SK-N-SH treated with all-trans-retinoic acid at 6 μM for 48 hours (cell line): ENCODE data around the gene KLHL29.

Source experiments
- ATAC-seq: fragments of 200-7000 bp; cut with Tn5 transposase; 3 replicates; pipeline ENCODE4 v1.9.1; 2020; ENCODE audit warnings: mild to moderate bottlenecking, moderate library complexity
- BACH2 ChIP-seq: fragments of 250-450 bp; sonication (Bioruptor Pico); IDR thresholded peaks from 2 replicates; pipeline ENCODE4 v1.9.0; 2021; ENCODE audit warnings: mild to moderate bottlenecking, borderline replicate concordance
- CREB5 ChIP-seq: fragments of 250-450 bp; sonication (Bioruptor Pico); IDR thresholded peaks from 2 replicates; pipeline ENCODE4 v1.5.1; 2020; ENCODE audit warnings: low read depth, mild to moderate bottlenecking, moderate library complexity
- CSDC2 ChIP-seq: fragments of 250-450 bp; sonication (Bioruptor Pico); IDR thresholded peaks from 2 replicates; pipeline ENCODE4 v1.5.0; 2020; ENCODE audit warnings: mild to moderate bottlenecking, moderate library complexity
- CSRNP3 ChIP-seq: fragments of 250-450 bp; sonication (Bioruptor Pico); IDR thresholded peaks from 2 replicates; pipeline ENCODE4 v1.5.1; 2021; ENCODE audit warnings: mild to moderate bottlenecking, moderate library complexity
- ESRRG ChIP-seq: fragments of 250-450 bp; sonication (Bioruptor Pico); IDR thresholded peaks from 2 replicates; pipeline ENCODE4 v1.6.1; 2021; ENCODE audit warnings: mild to moderate bottlenecking
- GLIS3 ChIP-seq: fragments of 250-450 bp; sonication (Bioruptor Pico); IDR thresholded peaks from 2 replicates; pipeline ENCODE4 v1.5.0; 2020; ENCODE audit warnings: mild to moderate bottlenecking, moderate library complexity
- ISL1 ChIP-seq: fragments of 250-450 bp; sonication (Bioruptor Pico); IDR thresholded peaks from 2 replicates; pipeline ENCODE4 v2.1.2; 2022; ENCODE audit warnings: mild to moderate bottlenecking, moderate library complexity
- OSR1 ChIP-seq: fragments of 250-450 bp; sonication (Bioruptor Pico); IDR thresholded peaks from 2 replicates; pipeline ENCODE4 v1.8.0; 2022; ENCODE audit warnings: moderate library complexity, mild to moderate bottlenecking, inconsistent platforms
- PATZ1 ChIP-seq: fragments of 250-450 bp; sonication (Bioruptor Pico); IDR thresholded peaks from 2 replicates; pipeline ENCODE4 v1.8.0; 2020; ENCODE audit warnings: mild to moderate bottlenecking, moderate library complexity, borderline replicate concordance
- PPARA ChIP-seq: fragments of 250-450 bp; sonication (Bioruptor Pico); IDR thresholded peaks from 2 replicates; pipeline ENCODE4 v1.5.0; 2020; ENCODE audit warnings: mild to moderate bottlenecking, borderline replicate concordance
- RARB ChIP-seq: fragments of 250-450 bp; sonication (Bioruptor Pico); IDR thresholded peaks from 2 replicates; pipeline ENCODE4 v1.8.0; 2021; ENCODE audit warnings: mild to moderate bottlenecking, moderate library complexity
- SNAI2 ChIP-seq: fragments of 250-450 bp; sonication (Bioruptor Pico); IDR thresholded peaks from 2 replicates; pipeline ENCODE4 v1.5.0; 2020; ENCODE audit warnings: mild to moderate bottlenecking, moderate library complexity
- TCF4 ChIP-seq: fragments of 250-450 bp; sonication (Bioruptor Pico); IDR thresholded peaks from 2 replicates; pipeline ENCODE4 v1.8.0; 2021; ENCODE audit warnings: mild to moderate bottlenecking, moderate library complexity, borderline replicate concordance
- TOX ChIP-seq: fragments of 250-450 bp; sonication (Bioruptor Pico); IDR thresholded peaks from 2 replicates; pipeline ENCODE4 v1.8.0; 2021; ENCODE audit warnings: mild to moderate bottlenecking, moderate library complexity, borderline replicate concordance
- TSHZ2 ChIP-seq: fragments of 250-450 bp; sonication (Bioruptor Pico); IDR thresholded peaks from 2 replicates; pipeline ENCODE4 v1.5.0; 2020; ENCODE audit warnings: mild to moderate bottlenecking, moderate library complexity
- ZC3H10 ChIP-seq: fragments of 250-450 bp; sonication (Bioruptor Pico); IDR thresholded peaks from 2 replicates; pipeline ENCODE4 v1.5.1; 2021; ENCODE audit warnings: mild to moderate bottlenecking, moderate library complexity
- ZFP30 ChIP-seq: fragments of 450-650 bp; formaldehyde crosslinking; IDR thresholded peaks from 2 replicates; pipeline ENCODE4 v1.5.0; 2022; ENCODE audit warnings: mild to moderate bottlenecking, moderate library complexity
- ZNF565 ChIP-seq: fragments of 450-650 bp; formaldehyde crosslinking; conservative IDR thresholded peaks from 2 replicates; pipeline ENCODE4 v1.5.0; 2020; ENCODE audit warnings: low read depth, mild to moderate bottlenecking, moderate library complexity
- ZNF70 ChIP-seq: fragments of 450-650 bp; formaldehyde crosslinking; IDR thresholded peaks from 2 replicates; pipeline ENCODE4 v1.5.0; 2020; ENCODE audit warnings: mild to moderate bottlenecking, moderate library complexity
- ZNF8 ChIP-seq: fragments of 450-650 bp; formaldehyde crosslinking; IDR thresholded peaks from 2 replicates; pipeline ENCODE4 v1.5.0; 2020; ENCODE audit warnings: mild to moderate bottlenecking, moderate library complexity

KLHL29 gene

DNA sequence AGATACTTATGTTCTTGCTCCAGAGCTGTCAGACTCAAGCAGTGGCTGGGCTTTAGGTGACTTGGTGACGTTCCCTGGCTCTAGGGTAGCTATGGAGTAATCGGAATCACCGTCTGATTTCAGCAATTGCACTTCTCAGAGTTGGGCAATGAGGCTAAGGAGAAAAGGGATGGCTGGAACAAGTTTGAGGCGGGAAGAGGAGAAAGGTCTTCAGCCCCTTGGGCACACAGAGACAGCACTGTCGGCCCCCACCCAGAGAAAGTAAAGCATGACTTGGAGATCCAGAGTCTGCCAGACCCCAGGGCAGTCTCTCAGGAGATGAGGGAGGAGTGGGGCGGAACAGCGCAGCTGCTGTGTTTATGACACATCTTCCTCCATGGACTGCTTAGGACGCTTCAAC, 114.5 kb downstream of the KLHL29 start:
- no peak for ATAC-seq
- TF ChIP-seq OSR1 (CRISPR knock-in tag) (no peak), ZNF70 (CRISPR knock-in tag) (no peak), ISL1 (CRISPR knock-in tag) (no peak), CSRNP3 (CRISPR knock-in tag) (no peak), CSDC2 (CRISPR knock-in tag) (no peak), ZFP30 (CRISPR knock-in tag) (no peak), CREB5 (no peak), ZC3H10 (CRISPR knock-in tag) (no peak), TCF4 (CRISPR knock-in tag) (no peak)
- TF ChIP-seq, all 23 proteins: peak for 0

DNA sequence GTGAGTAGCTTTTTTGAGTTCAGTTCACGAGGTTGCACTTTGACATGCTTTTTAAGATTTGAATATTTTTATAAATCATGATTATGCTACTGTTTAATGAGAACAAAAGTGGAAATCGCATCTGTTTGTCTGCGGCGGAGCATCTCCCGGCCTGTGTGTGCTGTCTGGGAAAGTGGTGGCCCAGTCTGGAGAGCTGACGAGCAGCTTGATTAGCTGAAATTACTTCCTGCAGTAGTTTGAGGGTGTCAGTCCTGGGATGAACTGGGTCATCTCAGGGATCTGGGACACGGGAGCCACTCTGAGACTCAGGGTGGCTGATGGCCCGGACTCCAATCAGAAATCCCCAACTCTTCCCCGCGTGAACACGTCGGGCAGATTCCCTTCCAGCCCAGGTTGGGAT, 115.9 kb downstream of the KLHL29 start:
- TF ChIP-seq SNAI2 (CRISPR knock-in tag): no peak
- no peak for TF ChIP-seq CREB5
- TF ChIP-seq TSHZ2 (CRISPR knock-in tag): no peak
- no peak for TF ChIP-seq ZFP30 (CRISPR knock-in tag)
- no peak for TF ChIP-seq ZC3H10 (CRISPR knock-in tag)
- TF ChIP-seq PPARA (CRISPR knock-in tag): no peak
- no peak for TF ChIP-seq TOX (CRISPR knock-in tag)
- no peak for TF ChIP-seq PATZ1
- no peak for TF ChIP-seq CSDC2 (CRISPR knock-in tag)
- TF ChIP-seq ZNF565 (CRISPR knock-in tag): no peak
- no peak for TF ChIP-seq CSRNP3 (CRISPR knock-in tag)
- TF ChIP-seq TCF4 (CRISPR knock-in tag): no peak
- no peak for TF ChIP-seq RARB (CRISPR knock-in tag)

GRCh38 chr2:23502096-23502495, 117.1 kb downstream of the KLHL29 start:
- no peak for ATAC-seq
- TF ChIP-seq TSHZ2 (CRISPR knock-in tag) (no peak), GLIS3 (CRISPR knock-in tag) (no peak), ZNF565 (CRISPR knock-in tag) (no peak), CSDC2 (CRISPR knock-in tag) (no peak), ESRRG (no peak), ZNF8 (no peak), BACH2 (no peak), CSRNP3 (CRISPR knock-in tag) (no peak), PATZ1 (no peak), PPARA (CRISPR knock-in tag) (no peak), TCF4 (CRISPR knock-in tag) (no peak)

More for the DNA sequence above, 115.9 kb downstream of the KLHL29 start:
- no peak for ATAC-seq
